ENCODE data around the gene HDAC4.

- TF ChIP-seq, protein P1, sequence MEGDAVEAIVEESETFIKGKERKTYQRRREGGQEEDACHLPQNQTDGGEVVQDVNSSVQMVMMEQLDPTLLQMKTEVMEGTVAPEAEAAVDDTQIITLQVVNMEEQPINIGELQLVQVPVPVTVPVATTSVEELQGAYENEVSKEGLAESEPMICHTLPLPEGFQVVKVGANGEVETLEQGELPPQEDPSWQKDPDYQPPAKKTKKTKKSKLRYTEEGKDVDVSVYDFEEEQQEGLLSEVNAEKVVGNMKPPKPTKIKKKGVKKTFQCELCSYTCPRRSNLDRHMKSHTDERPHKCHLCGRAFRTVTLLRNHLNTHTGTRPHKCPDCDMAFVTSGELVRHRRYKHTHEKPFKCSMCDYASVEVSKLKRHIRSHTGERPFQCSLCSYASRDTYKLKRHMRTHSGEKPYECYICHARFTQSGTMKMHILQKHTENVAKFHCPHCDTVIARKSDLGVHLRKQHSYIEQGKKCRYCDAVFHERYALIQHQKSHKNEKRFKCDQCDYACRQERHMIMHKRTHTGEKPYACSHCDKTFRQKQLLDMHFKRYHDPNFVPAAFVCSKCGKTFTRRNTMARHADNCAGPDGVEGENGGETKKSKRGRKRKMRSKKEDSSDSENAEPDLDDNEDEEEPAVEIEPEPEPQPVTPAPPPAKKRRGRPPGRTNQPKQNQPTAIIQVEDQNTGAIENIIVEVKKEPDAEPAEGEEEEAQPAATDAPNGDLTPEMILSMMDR (IDR thresholded peaks at IDR 0.05) = no peak
- no peak for TF ChIP-seq POLR2A (IDR thresholded peaks at IDR 0.05)
Observed at GRCh38 chr2:239110595-239111048, 290.2 kb downstream of the HDAC4 start.

Measured in tibial nerve (tissue), 3 donors.